Loucy (cell line): ENCODE data around the gene NAPEPLD.
"Not testable (repeated sequence)": the region's sequence is repeated elsewhere in the genome, so short reads cannot be mapped to it uniquely, and the experiment has no call there.

Source experiments
- H2AFZ ChIP-seq: fragments of 200-600 bp; sonication (generic); 2 replicates; pipeline ENCODE4 v1.6.0; 2016; ENCODE audit warnings: antibody characterized with exemption, mild to moderate bottlenecking, low read length, moderate library complexity
- H3F3A ChIP-seq: fragments of 200-600 bp; 2 replicates; pipeline ENCODE4 v1.6.0; 2016; ENCODE audit warnings: antibody characterized with exemption, low read depth, mild to moderate bottlenecking
- H3K27me3 ChIP-seq: fragments of 200-600 bp; sonication (generic); 2 replicates; pipeline ENCODE4 v1.6.1; 2014; ENCODE audit warnings: low read length, mild to moderate bottlenecking; ENCODE audit not compliant: insufficient read depth, poor library complexity, severe bottlenecking
- H3K36me3 ChIP-seq: fragments of 200-600 bp; sonication (generic); 2 replicates; pipeline ENCODE4 v1.6.1; 2016; ENCODE audit warnings: low read length; ENCODE audit not compliant: insufficient read depth
- H3K4me1 ChIP-seq: fragments of 200-600 bp; sonication (generic); 2 replicates; pipeline ENCODE4 v1.5.1; 2014; ENCODE audit warnings: low read length, mild to moderate bottlenecking; ENCODE audit not compliant: insufficient read depth, poor library complexity, severe bottlenecking
- H3K4me2 ChIP-seq: fragments of 200-600 bp; sonication (generic); 2 replicates; pipeline ENCODE4 v1.6.0; 2014; ENCODE audit warnings: antibody characterized with exemption, low read length, low read depth, mild to moderate bottlenecking; ENCODE audit not compliant: poor library complexity, severe bottlenecking
- H3K4me3 ChIP-seq: fragments of 200-600 bp; sonication (generic); 2 replicates; pipeline ENCODE4 v1.5.1; 2014; ENCODE audit warnings: low read length, mild to moderate bottlenecking, mixed read lengths; ENCODE audit not compliant: poor library complexity, severe bottlenecking
- H3K79me2 ChIP-seq: fragments of 200-600 bp; sonication (generic); 2 replicates; pipeline ENCODE4 v1.6.1; 2014; ENCODE audit warnings: low read length; ENCODE audit not compliant: insufficient read depth
- H3K9ac ChIP-seq: fragments of 200-600 bp; sonication (generic); 2 replicates; pipeline ENCODE4 v1.6.0; 2014; ENCODE audit warnings: mild to moderate bottlenecking, low read depth, low read length, moderate library complexity; ENCODE audit not compliant: poor library complexity, severe bottlenecking
- H3K9me2 ChIP-seq: fragments of 200-600 bp; sonication (generic); replicated peaks from 2 replicates; pipeline ENCODE4 v1.6.1; 2016; ENCODE audit warnings: low read depth, low read length, mixed read lengths
- H3K9me3 ChIP-seq: fragments of 200-600 bp; sonication (generic); 2 replicates; pipeline ENCODE4 v1.6.1; 2014; ENCODE audit warnings: mild to moderate bottlenecking, antibody characterized with exemption, low read length, low read depth; ENCODE audit not compliant: insufficient read depth
- H4K20me1 ChIP-seq: fragments of 200-600 bp; sonication (generic); 2 replicates; pipeline ENCODE4 v1.6.0; 2014; ENCODE audit warnings: antibody characterized with exemption, low read length, mild to moderate bottlenecking; ENCODE audit not compliant: insufficient read depth, poor library complexity, severe bottlenecking

NAPEPLD gene

GRCh38 chr7:103163087-103163825 is 14.4 kb upstream of the NAPEPLD start:
- H3K27me3 ChIP-seq, H3F3A ChIP-seq, H2AFZ ChIP-seq, H3K36me3 ChIP-seq, H3K4me2 ChIP-seq, H3K9ac ChIP-seq, H4K20me1 ChIP-seq, H3K4me3 ChIP-seq, H3K4me1 ChIP-seq, H3K9me3 ChIP-seq, H3K79me2 ChIP-seq, H3K9me2 ChIP-seq: not testable (repeated sequence)

GRCh38 chr7:103162641-103163040 is 13.7 kb upstream of the NAPEPLD start:
- not testable (repeated sequence) for H3K4me3 ChIP-seq, H4K20me1 ChIP-seq, H3F3A ChIP-seq, H3K4me2 ChIP-seq, H3K9me2 ChIP-seq, H3K79me2 ChIP-seq, H3K36me3 ChIP-seq, H3K9ac ChIP-seq, H2AFZ ChIP-seq, H3K27me3 ChIP-seq, H3K9me3 ChIP-seq, H3K4me1 ChIP-seq

- not testable (repeated sequence) for H3K27me3 ChIP-seq, H3K4me2 ChIP-seq, H3K36me3 ChIP-seq, H3K4me1 ChIP-seq, H3K4me3 ChIP-seq, H3F3A ChIP-seq, H3K9ac ChIP-seq, H2AFZ ChIP-seq, H4K20me1 ChIP-seq, H3K9me3 ChIP-seq, H3K9me2 ChIP-seq, H3K79me2 ChIP-seq
These were observed 13.2 kb upstream of the NAPEPLD start for GRCh38 chr7:103161998-103162616.

- H3K4me1 ChIP-seq, H3K4me2 ChIP-seq, H3F3A ChIP-seq: not testable (repeated sequence)
These were observed 10.2 kb upstream of the NAPEPLD start for GRCh38 chr7:103159072-103159471.

GRCh38 chr7:103155331-103156024 is 6.6 kb upstream of the NAPEPLD start:
- not testable (repeated sequence) for H3F3A ChIP-seq, H3K4me2 ChIP-seq, H3K4me1 ChIP-seq, H3K9ac ChIP-seq, H3K79me2 ChIP-seq, H3K9me2 ChIP-seq, H3K9me3 ChIP-seq, H4K20me1 ChIP-seq, H3K4me3 ChIP-seq, H3K27me3 ChIP-seq, H3K36me3 ChIP-seq
- 0 out of 2 replicates have a peak overlapping the region, but pooled peaks have one; percentile 27 for H2AFZ ChIP-seq

More at GRCh38 chr7:103159072-103159471, 10.2 kb upstream of the NAPEPLD start:
- H3K9ac ChIP-seq, H4K20me1 ChIP-seq, H3K4me3 ChIP-seq, H3K27me3 ChIP-seq, H3K36me3 ChIP-seq, H3K9me3 ChIP-seq, H3K79me2 ChIP-seq, H3K9me2 ChIP-seq: not testable (repeated sequence)
- H2AFZ ChIP-seq = 0 out of 2 replicates have a peak overlapping the region, but pooled peaks have one; percentile 30
